SKM-1 (cell line): Measurements from ENCODE around the gene IMPG2.

Experiments
- DNase-seq: peaks from one replicate; lab custom pipeline; 2025; ENCODE audit not compliant: unreplicated experiment; lab: John Stamatoyannopoulos, UW

Gene IMPG2

DNA sequence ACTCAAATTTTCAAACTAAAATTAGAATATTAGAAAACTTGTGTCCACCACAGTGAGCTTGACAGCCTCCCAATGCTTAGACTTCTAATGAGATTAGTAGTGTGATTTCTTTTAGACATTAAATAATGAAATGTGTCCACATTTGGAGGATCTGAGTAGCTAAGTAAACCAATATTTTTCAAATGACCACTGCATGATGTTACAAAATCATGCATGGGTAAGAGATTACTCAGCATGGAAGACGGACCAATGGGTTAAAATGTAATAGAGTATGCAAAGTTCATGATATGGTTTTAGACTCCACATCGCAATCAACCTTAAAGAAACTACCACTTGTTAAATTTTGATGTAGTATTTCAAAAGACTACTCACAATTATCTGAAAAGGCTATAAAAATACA lies 130.6 kb downstream of the IMPG2 start:
- no peak for DNase-seq

DNA sequence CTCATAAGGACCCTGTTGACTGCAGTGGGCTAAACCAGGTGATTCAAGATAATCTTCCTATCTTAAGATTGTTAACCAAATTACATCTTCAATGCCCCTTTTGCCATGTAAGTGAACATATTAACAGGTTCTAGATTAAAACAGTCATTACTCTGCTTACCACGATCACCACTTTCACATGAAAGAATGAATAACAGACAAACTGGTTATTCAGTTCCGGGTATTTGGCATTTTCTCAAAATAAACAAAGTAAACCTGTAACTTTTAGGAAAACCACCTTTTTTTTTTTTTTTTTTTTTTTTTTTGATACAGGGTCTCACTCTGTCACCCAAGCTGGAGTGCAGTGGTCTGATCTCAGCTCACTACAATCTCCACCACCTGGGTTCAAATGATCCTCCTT lies 131.2 kb downstream of the IMPG2 start:
- DNase-seq: no peak

DNA sequence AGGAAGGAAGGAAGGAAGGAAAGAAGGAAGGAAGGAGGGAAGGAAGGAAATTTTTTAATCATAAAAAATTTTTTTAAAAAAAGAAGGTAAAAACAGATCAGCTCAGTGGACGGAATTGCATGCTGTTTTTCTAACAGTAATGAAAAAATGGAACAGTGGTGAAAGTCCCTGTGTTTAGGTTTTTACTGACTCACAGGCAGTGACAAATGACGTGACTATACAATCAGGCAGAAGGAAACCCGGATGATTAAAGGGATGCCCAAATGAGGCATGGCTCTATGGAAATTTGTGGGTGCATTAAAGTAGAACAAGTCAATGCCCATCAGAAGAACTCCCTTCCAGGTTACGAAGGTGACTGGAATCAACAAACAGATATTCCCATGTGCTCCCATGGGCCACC lies 135.0 kb downstream of the IMPG2 start:
- no peak for DNase-seq

DNA sequence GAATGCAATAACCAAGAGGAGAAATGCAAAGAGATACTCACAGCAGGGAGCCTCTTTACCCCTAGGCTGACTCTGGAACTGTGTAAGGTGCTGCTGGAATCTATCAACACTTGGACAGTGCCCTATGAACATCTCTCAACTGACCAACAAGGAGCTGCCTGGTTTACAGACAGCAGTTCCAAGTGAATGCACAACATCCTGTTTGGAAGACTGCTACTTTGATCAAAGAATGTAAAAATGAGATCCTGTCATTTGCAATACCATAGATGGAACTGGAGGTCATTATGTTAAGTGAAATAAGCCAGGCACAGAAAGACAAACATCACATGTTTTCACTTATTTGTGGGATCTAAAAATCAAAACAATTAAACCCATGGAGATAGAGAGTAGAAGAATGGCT lies 136.3 kb downstream of the IMPG2 start:
- no peak for DNase-seq

GRCh38 chr3:101183151-101183550 lies 137.2 kb downstream of the IMPG2 start:
- DNase-seq: no peak

- DNase-seq: no peak
Measured at GRCh38 chr3:101182734-101183133, 137.6 kb downstream of the IMPG2 start.

GRCh38 chr3:101181801-101182200 lies 138.6 kb downstream of the IMPG2 start:
- no peak for DNase-seq

- no peak for DNase-seq
Measured at GRCh38 chr3:101179637-101180036, 140.7 kb downstream of the IMPG2 start.

GRCh38 chr3:101177577-101177976 lies 142.8 kb downstream of the IMPG2 start:
- DNase-seq: no peak
